ENCODE measurements around the gene ELN. TPM values are rescaled to one million over a fixed set of nuclear protein-coding genes. Genes with fewer than 3 reads are reported as not detected.

ELN gene
- total and polyA plus RNA-seq, 2 experiments from 2014 or later, result 37.7 to 58.1 TPM

DNA sequence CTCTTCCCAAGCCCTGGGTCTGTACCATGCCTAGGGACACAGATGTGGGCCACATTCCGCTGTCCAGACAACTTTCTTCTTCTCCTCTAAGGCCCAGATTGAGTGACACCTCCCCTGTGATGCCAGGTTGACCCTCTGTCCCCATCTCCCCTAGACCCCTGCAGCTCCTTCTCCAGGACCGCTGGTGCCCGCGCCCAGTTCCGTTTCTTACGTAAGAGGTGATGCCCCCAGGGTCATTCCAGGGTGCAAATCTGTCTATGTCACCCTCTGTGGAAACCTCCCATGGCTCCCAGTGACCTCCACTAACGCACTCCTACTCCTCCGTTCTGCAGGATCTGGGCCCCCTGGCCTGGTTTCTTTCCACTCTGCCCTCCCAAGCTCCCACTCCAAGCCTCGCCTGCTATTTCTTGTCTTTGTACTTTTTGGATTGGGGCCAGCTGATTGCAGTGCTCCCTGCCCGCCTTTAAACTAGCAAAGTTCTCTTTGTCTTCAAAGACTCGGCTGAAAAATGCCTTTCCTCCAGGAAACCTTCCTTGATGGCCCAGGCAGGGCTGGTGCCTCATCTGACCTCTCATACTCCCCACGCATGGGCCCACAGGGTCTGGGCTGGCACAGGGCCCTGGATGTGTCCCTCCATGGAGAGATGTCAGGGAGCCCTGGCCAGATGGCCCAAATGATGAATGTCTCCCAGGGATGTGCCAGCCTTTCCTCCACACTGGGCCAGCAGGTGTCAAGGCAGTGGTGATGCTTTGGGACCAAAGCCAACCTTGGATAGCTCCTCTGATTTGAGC is 21.3 kb upstream of the ELN start:
- no peak overlapping the region for H3K27ac ChIP-seq

DNA sequence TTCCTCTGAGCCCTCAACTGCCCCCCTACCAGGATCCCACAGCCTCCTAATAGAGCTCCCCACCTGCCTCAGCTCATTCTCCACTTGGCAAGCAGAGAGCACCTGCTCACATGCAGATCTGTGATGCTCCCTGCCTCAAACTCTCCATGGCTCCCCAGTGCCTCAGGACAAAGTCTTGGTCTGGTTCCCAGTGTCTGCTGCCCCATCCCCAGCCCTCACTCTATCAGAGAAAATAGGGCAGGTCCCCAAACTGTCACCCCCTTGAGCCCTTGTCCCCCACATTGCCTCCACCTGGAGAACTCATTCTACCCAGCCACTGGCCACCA is 20.8 kb upstream of the ELN start:
- Histone ChIP-seq H4K20me1 (ENCODE audit: insufficient read depth, poor library complexity, severe bottlenecking) (no peaks in the 10 kb centered on the region), H3K4me1 (ENCODE audit: insufficient read depth) (no peaks in the 10 kb centered on the region), H3K36me3 (replicated peaks; ENCODE audit: insufficient read depth, low read depth) (no peaks in the 10 kb centered on the region), H2AFZ (no peak overlapping the region), H3K4me2 (no peak overlapping the region), H3K27me3 (no peaks in the 10 kb centered on the region), H3K79me2 (no peaks in the 10 kb centered on the region), H3K9me2 (replicated peaks; ENCODE audit: insufficient read depth) (no peaks in the 10 kb centered on the region), H3K4me3 (no peak overlapping the region), H3K9me3 (ENCODE audit: low read depth) (no peaks in the 10 kb centered on the region), H3K27ac (no peak overlapping the region)
- no peak for TF ChIP-seq EZH2phosphoT487 (IDR thresholded peaks at IDR 0.05; ENCODE audit: low read depth, severe bottlenecking, unreplicated experiment)
- no peak for TF ChIP-seq EZH2 (IDR thresholded peaks at IDR 0.05; ENCODE audit: borderline replicate concordance)
- TF ChIP-seq, protein P1, sequence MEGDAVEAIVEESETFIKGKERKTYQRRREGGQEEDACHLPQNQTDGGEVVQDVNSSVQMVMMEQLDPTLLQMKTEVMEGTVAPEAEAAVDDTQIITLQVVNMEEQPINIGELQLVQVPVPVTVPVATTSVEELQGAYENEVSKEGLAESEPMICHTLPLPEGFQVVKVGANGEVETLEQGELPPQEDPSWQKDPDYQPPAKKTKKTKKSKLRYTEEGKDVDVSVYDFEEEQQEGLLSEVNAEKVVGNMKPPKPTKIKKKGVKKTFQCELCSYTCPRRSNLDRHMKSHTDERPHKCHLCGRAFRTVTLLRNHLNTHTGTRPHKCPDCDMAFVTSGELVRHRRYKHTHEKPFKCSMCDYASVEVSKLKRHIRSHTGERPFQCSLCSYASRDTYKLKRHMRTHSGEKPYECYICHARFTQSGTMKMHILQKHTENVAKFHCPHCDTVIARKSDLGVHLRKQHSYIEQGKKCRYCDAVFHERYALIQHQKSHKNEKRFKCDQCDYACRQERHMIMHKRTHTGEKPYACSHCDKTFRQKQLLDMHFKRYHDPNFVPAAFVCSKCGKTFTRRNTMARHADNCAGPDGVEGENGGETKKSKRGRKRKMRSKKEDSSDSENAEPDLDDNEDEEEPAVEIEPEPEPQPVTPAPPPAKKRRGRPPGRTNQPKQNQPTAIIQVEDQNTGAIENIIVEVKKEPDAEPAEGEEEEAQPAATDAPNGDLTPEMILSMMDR (IDR thresholded peaks at IDR 0.05; ENCODE audit: poor library complexity), result no peak
- no peak for DNase-seq (ENCODE audit: low spot score)

More for the DNA sequence above, 21.3 kb upstream of the ELN start:
- Histone ChIP-seq H4K20me1 (ENCODE audit: insufficient read depth, poor library complexity, severe bottlenecking) (no peaks in the 10 kb centered on the region), H3K36me3 (replicated peaks; ENCODE audit: insufficient read depth, low read depth) (no peaks in the 10 kb centered on the region), H3K9me3 (ENCODE audit: low read depth) (no peaks in the 10 kb centered on the region), H3K4me1 (ENCODE audit: insufficient read depth) (no peaks in the 10 kb centered on the region), H3K4me3 (no peak overlapping the region), H3K27me3 (no peaks in the 10 kb centered on the region), H3K9me2 (replicated peaks; ENCODE audit: insufficient read depth) (no peaks in the 10 kb centered on the region), H2AFZ (no peak overlapping the region), H3K79me2 (no peaks in the 10 kb centered on the region), H3K4me2 (no peak overlapping the region)
- TF ChIP-seq, protein P1 (IDR thresholded peaks at IDR 0.05; ENCODE audit: poor library complexity), result no peak
- no peak for TF ChIP-seq EZH2phosphoT487 (IDR thresholded peaks at IDR 0.05; ENCODE audit: low read depth, severe bottlenecking, unreplicated experiment)
- TF ChIP-seq EZH2 (IDR thresholded peaks at IDR 0.05; ENCODE audit: borderline replicate concordance), result no peak
- WGBS (ENCODE audit: low lambda C conversion rate, missing lambda C conversion rate), result 66% methylated on average over 12 of the region's 12 CpGs
- peak; percentile 49 for DNase-seq (ENCODE audit: low spot score)

DNA sequence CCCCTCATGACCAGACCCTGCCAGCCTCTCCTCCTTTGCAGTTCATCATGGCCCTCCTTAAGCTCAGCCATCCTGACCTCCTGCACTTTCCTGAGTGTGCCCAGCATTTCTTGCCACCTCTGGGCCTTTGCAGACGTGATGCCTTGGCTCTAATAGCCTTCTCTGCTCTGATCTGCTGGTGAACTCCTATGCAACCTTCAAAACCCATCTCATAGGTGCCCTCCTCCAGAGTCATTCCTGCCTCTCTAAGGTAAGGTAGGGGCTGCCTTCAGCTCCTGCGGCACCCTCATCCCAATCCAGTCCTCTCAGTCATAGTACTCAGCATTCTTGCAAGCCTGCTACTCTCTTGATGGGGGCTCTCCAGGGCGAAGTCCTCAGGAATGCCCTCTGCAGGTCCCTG is 19.3 kb upstream of the ELN start:
- Histone ChIP-seq H2AFZ (no peak overlapping the region), H3K36me3 (replicated peaks; ENCODE audit: insufficient read depth, low read depth) (no peaks in the 10 kb centered on the region), H3K27me3 (no peaks in the 10 kb centered on the region), H3K79me2 (no peaks in the 10 kb centered on the region), H3K9me2 (replicated peaks; ENCODE audit: insufficient read depth) (no peaks in the 10 kb centered on the region), H4K20me1 (ENCODE audit: insufficient read depth, poor library complexity, severe bottlenecking) (no peaks in the 10 kb centered on the region), H3K4me2 (no peak overlapping the region), H3K4me3 (no peak overlapping the region), H3K9me3 (ENCODE audit: low read depth) (no peaks in the 10 kb centered on the region), H3K4me1 (ENCODE audit: insufficient read depth) (peaks cover 8% of the 10 kb centered on the region), H3K27ac (no peak overlapping the region)
- no peak for DNase-seq (ENCODE audit: low spot score)
- no peak for TF ChIP-seq EZH2 (IDR thresholded peaks at IDR 0.05; ENCODE audit: borderline replicate concordance)
- 92% methylated on average over 3 of the region's 3 CpGs for WGBS (ENCODE audit: low lambda C conversion rate, missing lambda C conversion rate)

DNA sequence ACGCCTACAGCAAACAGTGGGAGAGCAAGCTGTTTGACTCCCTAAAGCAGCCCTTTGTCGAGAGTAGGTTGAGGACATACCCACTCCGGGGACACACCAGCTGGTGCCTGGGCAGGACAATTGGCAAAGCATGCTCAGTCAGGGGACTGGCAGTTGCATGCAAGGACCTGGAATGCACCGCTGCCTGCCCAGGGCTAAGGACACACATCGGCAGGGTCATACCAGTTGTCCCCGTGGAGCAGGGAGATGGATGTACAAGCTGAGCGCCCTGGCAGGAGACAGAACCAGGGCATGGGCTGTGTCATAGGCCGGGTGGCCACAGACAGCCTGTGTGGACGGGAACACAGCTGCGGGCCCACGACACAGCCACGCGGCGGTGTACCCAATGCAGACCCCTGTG is 18.3 kb upstream of the ELN start:
- Histone ChIP-seq H2AFZ (no peak overlapping the region), H3K27ac (no peak overlapping the region), H3K27me3 (no peaks in the 10 kb centered on the region), H3K4me3 (no peak overlapping the region), H3K36me3 (replicated peaks; ENCODE audit: insufficient read depth, low read depth) (no peaks in the 10 kb centered on the region), H3K9me3 (ENCODE audit: low read depth) (no peaks in the 10 kb centered on the region), H3K79me2 (no peaks in the 10 kb centered on the region), H3K4me2 (no peak overlapping the region), H4K20me1 (ENCODE audit: insufficient read depth, poor library complexity, severe bottlenecking) (no peaks in the 10 kb centered on the region), H3K9me2 (replicated peaks; ENCODE audit: insufficient read depth) (no peaks in the 10 kb centered on the region), H3K4me1 (ENCODE audit: insufficient read depth) (peaks cover 15% of the 10 kb centered on the region)
- 88% methylated on average over 14 of the region's 14 CpGs for WGBS (ENCODE audit: low lambda C conversion rate, missing lambda C conversion rate)
- TF ChIP-seq EZH2phosphoT487 (IDR thresholded peaks at IDR 0.05; ENCODE audit: low read depth, severe bottlenecking, unreplicated experiment), result no peak
- TF ChIP-seq EZH2 (IDR thresholded peaks at IDR 0.05; ENCODE audit: borderline replicate concordance), result no peak
- TF ChIP-seq, protein P1 (IDR thresholded peaks at IDR 0.05; ENCODE audit: poor library complexity), result no peak
- no peak for DNase-seq (ENCODE audit: low spot score)

All from hepatocyte (in vitro differentiated cells).